NCI-H2029 (cell line): ENCODE measurements around the gene AIRE.

Source experiments
- DNase-seq: peaks from one replicate; lab custom pipeline; 2025; lab: John Stamatoyannopoulos, UW

Gene AIRE

DNA sequence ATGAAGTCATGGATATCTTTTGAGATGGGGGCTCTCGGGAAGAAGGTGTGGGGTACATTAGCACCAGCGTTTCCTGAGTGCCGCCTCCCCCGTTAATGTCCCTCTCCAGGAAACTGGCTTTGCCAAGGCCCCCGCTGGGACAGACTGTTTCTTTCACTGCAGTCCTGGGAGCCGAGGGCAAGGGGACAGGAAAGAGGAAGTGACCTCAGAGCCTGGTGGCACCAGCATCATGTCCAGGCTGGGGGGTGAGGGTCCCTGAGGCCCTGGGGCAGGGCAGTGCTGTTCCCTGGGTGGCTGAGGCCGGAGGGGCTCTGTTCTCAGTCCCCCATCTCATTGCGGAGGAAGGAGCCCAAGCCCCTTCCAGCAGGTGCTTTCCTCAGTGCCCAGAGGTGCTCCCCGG lies 20.0 kb downstream of the AIRE start:
- DNase-seq, result no peak

DNA sequence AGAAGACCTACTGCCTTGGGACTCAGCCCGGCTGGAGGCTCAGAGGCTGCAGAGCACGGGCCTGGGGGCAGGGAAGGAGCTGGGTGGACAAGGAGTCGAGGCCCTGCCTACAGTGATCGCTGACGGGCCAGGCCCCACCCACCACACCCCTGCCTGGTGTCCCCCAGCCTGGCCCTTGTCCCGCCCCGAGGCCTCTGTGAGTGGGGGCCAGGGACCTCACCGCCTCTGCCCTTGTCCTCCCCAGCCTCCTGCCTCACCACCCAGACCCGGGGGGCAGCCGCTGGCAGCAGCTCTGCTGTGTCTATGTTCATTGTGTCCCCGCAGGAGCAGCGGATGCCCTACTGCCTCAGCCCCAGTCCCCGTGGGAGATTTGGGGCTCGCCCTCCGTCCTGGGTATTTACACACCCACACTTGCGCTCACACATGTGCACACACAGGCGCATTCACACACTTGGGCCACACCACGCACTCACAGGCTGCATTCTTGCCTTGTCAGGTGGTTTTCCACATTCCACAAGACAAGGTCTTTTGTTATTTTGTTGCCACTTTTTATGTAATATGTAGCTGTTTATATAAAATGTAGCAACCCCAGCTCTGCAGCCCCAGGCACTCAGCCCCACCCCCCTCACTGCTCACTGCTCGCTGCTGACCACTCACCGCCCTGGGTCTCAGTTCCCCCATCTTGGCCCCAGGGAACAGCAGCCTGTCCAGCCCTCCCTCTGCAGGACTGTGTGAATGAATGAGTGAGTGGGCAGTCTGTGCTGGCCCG lies 21.4 kb downstream of the AIRE start:
- DNase-seq, result no peak

DNA sequence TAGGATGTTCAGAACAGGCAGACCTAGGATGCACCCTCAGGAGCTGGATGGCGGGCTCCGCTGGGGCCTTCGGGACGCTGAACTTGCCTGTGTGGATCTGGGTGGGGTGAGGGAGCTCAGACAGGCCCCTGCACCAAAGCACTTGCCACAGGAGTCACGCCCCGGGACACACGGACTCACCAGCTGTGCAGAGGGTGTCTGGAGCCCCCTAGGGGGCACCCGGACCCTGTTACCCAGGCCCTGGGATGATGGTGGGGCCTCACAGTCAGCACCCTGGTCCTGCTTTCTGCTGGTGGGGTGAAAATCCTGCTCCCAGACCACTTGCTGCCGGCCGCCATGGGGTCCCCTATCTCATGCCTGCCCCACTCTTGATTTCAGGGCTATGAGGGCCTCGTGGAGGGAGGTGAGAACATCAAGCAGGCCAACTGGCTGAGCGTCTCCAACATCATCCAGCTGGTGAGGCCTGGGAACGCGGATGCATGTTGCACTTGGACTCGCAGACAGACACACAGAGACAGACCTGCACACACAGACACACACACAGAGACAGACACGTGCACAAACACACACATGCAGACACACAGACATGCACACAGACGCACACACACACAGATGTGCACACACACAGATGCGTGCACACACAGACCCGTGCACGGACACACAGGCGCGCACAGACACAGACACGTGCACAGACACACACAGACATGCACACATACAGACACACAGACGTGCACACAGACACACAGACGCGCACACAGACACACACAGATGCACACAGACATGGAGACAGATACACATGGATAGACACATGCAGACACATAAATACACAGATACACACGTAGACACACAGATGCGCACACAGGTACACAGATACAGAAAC lies 25.2 kb downstream of the AIRE start:
- DNase-seq, result no peak

DNA sequence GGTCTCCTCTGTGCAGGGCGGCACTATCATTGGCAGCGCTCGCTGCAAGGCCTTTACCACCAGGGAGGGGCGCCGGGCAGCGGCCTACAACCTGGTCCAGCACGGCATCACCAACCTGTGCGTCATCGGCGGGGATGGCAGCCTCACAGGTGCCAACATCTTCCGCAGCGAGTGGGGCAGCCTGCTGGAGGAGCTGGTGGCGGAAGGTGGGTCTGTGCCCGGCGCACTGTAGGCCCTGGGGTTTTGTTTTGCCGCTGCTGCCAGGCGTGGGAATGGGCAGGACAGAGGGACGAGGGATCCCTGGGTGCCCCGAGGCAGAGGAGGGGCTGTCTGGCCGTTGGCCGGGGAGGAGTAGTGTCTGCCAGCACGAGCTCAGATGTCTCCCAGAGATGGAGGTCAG lies 26.4 kb downstream of the AIRE start:
- no peak for DNase-seq

DNA sequence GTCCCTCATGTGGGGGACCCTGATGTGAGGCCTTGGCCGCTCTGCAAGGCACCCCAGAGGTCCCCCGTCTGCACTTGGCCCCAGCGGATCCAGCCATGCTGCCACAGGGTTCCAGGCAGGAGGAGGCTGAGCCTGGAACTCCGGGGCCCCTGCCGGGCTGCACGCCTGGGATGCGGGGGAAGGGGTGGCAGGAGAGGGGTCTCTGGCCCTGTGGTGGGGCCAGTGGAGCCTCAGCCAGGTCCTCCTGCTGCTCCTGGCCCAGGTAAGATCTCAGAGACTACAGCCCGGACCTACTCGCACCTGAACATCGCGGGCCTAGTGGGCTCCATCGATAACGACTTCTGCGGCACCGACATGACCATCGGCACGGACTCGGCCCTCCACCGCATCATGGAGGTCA lies 27.0 kb downstream of the AIRE start:
- DNase-seq, result no peak

DNA sequence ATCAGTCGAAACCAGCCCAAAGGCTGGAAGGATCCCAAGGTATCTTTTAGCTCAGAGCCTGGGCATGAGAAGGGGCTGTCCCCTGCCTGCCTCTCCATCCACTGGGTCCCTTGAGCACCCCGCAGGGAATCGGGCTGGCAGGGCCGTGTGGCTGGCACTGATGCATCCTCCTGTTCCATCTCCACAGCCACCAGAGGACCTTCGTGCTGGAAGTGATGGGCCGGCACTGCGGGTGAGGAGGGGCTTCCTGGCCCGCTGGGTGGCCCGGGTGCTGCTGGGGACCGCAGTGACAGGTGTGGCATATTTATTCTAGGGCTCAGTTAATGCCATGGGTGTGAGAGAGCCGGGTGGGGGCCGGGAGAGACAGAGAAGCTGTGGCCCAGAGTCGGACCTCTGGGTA lies 27.8 kb downstream of the AIRE start:
- DNase-seq, result no peak

DNA sequence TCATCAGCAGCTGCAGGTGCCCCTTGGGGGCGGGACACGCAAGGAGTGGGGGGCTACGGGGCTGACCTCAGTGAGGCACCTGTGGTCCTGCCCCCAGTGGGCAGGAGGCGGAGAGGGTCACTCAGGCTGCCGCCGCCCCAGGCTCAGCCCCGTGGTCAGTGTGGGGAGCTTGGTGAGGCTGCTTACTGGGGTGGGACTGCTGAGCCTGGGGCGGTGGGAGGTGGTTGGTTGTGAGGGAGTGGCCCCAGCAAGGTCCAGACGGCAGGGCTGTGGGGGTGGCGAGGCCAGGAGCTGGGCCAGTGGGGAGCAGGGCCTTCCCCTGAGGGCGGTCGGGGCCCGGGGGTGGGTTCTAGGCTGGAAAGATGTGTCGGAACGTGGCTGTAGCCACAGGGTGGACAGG lies 28.5 kb downstream of the AIRE start:
- DNase-seq, result no peak

DNA sequence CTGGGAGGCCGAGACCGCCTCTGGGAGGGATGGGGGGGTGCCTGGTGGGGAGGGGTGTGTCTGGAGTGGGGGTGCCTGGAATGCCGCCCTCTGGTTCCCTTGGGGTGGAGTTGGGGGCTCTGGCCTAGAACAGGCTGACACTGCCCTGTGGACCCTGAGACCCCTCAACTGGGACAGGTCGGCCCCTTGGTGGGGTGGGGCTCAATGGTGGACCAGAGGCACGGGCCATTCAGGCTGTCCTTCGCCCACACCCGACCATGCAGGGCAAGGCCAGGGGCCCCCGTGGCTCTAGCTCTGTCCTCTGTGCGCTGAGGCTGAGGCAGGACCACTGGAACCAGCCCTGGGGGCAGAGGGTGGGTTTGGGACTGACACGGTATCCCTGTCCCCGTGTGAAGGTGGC lies 28.9 kb downstream of the AIRE start:
- no peak for DNase-seq

DNA sequence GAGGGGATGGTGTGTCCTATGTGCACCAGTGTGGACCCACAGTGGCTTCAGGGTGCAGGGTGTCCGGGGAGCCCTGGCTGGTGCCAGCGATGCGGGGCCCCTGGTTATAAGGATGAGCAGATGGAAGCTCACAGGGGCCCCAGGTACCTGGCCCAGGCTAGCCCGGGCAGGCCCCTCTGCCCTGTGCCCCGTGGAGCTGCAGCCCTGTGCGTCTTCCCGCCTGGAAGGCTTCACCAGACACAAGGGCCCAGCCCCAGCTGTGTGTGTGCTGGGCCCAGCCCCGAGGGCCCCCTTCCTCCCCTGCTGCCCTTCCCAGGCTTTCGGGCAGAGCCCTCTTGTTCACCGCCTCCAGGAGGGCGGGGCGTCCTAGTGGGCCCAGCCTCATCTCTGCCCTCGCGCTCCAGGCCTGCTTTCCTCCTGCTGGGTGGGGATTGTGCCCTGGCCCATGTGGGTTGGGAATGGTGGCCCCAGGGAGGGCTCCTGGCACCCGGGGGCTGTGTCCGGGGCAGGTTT lies 30.1 kb downstream of the AIRE start:
- DNase-seq, result no peak

DNA sequence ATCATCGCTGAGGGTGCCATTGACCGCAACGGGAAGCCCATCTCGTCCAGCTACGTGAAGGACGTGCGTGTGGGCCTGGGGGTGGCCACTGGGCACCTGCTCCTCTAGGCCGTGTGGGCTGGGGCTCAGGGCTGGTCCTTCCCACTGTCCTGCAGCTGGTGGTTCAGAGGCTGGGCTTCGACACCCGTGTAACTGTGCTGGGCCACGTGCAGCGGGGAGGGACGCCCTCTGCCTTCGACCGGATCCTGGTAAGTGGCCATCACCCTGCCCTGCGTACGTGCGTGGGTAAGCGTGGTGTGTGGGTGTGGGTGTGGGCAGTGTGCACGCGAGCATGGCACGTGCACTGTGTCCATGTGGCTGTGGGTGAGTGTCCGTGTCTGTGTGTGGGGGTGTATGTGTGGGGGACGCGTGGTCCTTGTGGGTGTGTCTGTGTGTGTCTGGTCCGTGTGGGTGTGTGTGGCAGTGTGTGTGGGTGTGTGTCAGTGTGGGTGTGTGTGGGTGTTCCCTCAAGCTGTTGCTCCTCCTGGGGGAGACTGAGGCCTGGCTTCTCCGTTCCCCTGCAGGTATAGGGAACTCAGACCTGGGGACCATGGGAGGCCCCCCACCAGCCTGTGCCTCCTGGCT lies 30.7 kb downstream of the AIRE start:
- DNase-seq, result no peak

DNA sequence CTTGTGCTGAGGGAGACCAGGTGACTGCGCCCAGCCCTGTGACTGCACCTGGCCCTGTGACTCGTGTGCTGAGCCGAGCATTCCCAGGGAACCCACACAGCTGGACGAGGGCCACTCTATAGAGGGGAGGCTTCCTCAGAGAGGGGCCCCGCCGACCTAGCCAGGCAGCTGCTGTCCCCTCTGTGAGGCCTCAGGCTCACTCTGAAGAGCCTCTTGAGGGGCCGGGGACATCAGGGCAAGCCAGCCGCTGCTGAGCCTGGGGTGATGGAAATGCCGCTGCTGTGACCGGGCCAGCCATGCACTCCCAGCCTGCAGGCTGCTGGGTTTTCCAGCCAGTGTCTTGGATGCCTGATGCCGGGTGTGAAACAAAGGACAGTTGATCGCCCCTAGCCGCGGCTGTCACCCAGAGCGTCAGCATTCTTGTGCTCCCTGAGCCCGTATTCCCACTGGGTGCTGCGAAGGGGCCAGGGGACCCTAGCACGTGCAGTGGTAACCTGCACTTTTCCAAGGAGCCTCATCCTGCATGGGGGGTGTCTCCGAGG lies 31.6 kb downstream of the AIRE start:
- DNase-seq, result no peak

DNA sequence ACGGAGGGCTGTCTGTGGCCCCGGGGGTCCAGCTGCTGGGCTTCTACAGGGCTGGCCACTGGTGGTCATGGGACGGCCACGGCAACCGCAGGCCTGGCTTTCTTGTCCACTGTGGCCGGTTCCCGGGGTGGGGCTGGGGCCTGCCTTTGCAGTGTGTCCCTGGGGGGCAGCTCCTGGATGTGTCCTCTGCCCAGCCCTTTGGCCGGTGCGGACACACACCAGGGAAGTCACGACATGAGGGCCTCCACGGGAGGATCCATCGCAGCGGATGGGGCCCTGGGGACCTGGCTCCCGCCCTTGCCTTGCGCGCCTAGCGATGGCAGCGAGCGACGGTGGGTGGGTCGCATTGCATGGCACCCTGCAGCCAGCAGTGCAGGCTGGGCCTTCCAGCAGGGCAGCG lies 32.2 kb downstream of the AIRE start:
- no peak for DNase-seq

DNA sequence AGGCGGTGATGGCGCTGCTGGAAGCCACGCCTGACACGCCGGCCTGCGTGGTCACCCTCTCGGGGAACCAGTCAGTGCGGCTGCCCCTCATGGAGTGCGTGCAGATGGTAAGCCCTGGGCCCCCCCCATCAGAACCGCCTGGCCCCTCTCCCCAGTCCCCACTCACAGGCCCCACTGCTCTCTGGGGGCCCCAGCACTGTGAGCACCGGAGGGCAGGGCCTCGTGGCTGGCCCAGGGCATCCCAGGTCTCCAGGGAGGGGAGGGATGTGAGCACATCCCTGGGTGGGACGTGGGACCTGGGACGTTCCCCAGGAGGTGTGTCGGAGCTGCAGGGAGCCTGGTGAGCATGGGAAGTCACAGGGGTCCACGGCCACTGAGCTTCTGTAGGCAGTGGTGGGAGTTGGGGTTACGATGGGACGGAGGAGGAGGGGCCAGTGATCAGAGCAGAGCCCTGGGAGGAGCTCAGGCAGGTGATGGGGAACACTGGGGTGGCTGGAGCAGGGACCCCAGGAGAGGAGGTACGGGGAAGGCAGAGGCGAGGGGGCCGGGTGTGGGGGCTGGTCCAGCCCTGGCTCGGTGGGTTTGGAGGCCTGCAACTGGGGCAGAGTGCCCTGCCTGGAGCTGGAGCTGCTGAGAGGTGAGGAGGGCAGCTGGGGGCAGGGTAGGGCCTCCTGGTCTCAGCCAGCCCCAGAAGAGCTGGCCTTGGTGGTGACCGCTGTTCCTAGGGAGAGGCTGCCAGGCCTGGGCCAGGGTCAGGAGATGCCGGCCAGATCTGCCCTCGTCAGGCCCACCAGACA lies 33.0 kb downstream of the AIRE start:
- DNase-seq, result no peak

DNA sequence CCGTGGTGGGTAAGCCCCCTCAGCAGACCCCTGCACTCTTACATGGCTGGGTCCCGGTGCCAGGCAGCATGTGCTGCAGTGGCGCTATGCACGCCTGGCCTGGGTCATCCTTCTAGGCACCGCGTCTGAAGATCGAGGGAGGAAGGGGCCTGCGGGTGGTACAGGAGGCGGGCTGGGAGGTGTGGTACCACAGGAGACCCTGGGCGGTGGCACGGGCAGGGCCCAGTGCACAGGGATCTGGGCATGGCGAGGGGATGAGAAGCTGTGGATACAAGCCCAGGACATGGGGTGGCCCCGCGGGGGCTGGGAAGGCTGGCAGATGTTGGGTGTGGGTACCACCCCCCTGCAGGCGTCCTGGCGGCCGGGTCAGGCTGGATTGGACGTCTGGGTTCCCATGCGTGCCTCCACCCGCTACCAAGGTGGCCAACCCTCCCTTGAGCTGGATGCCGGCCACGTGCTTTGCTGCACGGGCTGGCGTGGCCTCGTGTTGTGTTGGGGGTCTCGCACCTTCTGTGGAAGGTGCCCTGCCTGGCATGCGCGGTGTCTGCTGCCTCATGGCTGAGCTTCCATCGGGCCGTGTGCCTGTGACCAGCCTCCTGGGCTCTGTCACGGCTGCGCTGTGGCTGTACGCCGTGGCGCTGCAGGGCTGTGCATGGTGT lies 33.9 kb downstream of the AIRE start:
- DNase-seq, result no peak

DNA sequence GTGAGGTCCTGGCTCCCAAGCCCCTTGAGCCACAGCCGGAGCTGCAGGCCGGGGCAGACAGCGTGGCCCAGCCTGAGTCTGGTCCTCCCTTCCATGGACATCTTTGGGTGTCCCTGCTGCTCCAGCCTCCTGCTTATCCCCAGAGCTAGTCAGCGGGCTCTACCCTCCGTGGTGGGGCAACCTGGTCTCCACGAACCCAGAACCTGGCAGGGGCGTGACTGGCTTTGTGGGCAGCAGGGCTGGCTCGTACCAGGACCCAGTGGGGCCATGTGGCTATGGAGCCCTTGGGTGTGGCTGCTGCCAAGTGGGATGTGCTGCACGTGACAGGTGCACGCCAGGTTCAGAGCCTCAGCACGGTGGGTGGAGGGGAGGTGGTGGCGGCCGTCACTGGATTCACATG lies 35.2 kb downstream of the AIRE start:
- DNase-seq, result no peak

DNA sequence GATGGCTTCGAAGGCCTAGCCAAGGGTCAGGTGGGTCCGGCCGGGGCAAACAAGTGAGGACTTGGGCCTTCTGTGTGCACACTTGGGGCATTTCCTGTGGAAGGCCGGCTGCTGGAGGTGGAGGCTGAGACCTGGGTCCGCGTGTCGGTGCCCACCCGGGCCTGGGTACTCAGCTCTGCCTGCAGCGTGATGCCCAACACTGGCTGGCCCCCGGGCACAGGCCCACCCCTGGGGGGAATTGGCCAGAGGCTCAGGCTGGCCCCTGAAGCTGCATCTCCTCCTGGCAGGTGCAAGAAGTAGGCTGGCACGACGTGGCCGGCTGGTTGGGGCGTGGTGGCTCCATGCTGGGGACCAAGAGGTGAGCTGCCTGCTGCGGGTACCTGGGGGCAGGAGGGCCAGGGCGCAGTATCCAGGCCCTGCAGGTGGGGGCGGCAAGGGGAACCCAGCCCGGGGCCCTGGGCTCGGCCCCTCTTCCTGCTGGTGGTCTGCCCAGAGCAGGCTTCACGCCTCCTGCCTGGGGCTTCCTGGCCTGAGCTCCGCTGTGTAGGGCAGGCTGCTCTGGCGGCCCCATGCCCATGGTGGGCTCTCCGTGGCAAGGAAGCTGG lies 36.3 kb downstream of the AIRE start:
- DNase-seq, result no peak

DNA sequence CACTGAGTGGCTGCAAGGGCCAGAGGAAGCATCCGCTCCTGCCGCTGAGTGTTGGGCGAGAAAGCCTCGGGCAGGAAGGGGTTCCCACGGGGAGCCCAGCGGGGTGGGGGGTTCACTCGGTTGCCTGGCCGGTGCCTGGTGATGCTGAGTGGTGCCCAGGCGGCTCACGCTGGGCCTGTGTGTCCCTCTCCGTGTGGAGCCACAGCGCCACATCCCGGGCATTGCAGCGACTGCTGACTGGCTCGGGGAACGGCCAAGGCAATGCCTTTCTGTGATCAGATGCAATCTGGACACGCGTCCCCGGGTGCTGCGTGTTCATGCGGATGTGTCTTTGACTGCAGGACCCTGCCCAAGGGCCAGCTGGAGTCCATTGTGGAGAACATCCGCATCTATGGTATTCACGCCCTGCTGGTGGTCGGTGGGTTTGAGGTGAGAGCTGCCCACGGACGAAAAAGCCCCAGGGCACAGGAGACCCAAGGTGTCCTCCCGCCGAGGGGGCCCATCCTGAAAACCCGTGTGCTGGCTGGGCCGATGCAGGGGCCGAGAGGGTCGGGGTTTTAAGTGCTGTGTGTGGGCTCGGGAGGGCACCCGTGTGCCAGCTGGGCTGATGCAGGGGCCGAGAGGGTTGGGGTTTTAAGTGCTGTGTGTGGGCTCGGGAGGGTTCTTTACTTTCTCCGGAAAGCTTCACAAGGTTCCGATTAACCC lies 37.1 kb downstream of the AIRE start:
- no peak for DNase-seq

DNA sequence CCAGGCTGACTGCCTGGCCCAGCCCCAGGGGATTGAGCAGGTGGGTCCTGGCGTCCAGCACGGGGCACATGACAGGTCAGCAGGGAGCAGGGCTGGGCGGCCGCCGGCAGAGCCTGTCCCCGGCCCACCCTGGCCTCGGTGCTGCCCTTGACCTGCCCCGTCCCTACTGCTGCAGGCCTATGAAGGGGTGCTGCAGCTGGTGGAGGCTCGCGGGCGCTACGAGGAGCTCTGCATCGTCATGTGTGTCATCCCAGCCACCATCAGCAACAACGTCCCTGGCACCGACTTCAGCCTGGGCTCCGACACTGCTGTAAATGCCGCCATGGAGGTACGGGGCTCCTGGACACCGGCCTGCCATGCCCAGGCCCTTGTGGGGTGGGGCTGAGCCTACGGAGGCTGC lies 37.9 kb downstream of the AIRE start:
- no peak for DNase-seq

DNA sequence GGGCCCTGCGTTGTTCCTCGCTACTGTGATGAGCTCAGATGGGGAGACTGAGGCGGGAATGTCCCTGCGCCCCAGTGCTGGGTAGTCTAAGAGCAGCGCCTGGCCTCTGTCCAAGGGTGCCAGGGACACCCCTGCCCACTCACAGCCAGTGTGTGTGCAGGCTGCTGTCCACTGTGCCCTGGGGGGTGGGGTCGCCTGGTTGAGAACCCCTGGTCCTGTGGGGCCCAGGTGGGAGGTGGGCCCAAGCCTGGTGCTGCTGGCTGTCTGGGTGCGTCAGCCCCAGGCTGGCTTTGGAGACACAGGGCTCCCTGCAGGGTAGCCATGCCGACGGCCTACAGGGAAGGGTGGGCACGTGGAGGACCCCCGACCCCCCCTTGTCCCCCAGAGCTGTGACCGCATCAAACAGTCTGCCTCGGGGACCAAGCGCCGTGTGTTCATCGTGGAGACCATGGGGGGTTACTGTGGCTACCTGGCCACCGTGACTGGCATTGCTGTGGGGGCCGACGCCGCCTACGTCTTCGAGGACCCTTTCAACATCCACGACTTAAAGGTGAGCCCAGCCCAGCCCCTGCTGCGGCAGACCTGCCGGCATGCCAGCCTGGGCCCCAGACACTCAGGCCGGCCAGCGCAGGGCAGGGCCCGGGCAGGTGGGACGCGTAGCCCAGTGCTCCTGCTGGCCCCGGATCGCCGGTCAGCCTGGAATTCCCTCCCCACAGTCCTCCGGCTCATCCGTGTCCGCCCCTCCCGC lies 38.6 kb downstream of the AIRE start:
- no peak for DNase-seq

DNA sequence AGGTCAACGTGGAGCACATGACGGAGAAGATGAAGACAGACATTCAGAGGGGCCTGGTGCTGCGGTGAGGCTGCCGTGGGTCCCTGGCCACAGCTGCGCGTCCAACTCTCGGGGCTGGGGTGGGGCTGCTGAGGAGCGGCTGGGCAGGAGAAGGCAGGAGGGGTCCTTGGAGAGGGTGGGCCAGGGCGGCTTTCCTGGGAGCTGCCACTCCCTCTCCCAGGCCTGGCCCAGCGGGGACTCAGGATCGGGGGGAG lies 39.1 kb downstream of the AIRE start:
- no peak for DNase-seq
